RCC 7860 (cell line): ENCODE results near the gene SHE.

Source experiments
- DNase-seq: peaks from one replicate; pipeline ENCODE4 v3.0.0-alpha.2; 2015; ENCODE audit warnings: low spot score
- FAIRE-seq: peaks from 2 replicates; lab custom pipeline; 2012; peaks lifted over from hg19 to GRCh38; lab: Jason Lieb, UNC

SHE gene

DNA sequence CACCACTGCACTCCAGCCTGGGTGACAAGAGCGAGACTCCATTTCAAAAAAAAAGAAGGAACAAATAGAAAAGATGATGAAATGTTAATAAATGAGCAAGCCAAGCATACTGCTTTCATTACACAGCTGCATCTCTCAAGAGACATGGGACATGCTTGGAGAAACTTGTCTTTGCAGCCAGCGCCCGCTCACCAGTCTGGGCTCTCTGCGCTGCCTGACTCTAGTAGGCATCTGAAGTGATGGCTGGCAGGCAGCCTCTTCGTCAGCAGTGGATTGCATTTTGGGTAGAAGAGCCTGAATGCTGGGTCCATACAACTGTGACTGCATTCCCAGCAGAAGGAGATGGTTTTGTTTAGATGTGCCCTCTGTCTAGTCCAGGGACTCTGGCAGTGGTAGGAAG is 49.1 kb downstream of the SHE start:
- DNase-seq: no peak
- no peak for FAIRE-seq

DNA sequence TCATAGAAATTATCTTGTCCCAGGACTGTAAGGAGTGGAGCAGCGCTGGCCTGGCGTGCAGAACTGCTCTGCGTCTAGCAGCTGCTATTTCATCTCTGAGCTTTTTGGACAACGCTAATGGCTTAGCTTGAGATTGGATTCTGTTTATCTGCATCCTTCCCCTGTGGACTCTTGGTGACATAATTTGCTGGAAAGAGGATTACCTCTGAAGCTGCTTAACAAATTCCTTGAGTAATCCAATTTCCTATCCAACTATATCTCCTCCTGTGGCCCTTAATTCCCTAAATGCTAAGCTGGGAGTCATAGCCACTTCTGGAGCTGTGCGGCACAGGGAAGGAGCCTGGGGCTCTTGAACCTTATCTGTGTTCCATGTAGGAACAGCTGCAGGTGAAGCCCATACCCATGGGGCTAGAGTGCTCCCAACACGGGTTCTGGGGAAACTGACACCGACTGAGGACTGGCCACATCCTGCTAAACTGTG is 53.8 kb downstream of the SHE start:
- DNase-seq (no peak), FAIRE-seq (no peak)

DNA sequence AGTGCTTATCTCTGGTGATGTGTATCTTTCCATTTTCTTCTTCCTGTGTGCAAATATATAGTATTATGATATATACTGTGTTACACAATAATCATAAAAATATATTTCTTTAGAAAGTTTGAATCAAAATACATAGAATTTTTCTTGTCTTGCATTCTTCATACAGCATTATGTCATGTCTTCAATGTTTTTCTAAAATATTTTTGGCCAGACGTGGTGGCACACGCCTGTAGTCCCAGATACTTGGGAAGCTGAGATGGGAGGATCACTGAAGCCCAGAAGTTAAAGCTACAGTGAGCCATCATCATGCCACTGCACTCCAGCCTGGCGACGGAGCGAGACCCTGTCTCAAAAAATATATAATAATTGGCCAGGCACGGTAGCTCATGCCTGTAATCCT is 55.4 kb downstream of the SHE start:
- no peak for FAIRE-seq

DNA sequence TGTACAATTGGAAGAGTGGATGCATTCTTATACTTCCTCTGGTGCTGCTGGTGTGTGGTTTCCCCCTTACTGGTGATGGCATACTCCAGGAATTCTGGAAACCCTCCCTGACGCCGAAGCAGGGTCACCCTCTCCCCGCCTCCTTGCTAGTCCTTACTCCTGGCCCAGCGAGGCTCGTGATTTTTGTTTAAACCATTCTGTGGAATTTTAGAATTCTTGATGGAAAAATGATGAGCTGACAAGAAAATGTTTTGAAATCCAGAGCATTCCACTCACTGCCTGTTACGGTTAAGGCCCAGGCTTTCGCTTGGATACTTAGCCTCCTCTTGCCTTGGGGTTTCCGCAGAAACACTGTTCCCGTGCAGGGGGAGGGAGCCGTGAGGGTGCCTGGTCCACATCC is 55.9 kb downstream of the SHE start:
- FAIRE-seq: peak; percentile 78

More for the DNA sequence above, 55.4 kb downstream of the SHE start:
- no peak for DNase-seq

GRCh38 chr1:154445040-154445472 is 57.2 kb downstream of the SHE start:
- peak; percentile 92 for FAIRE-seq

More for the DNA sequence above, 55.9 kb downstream of the SHE start:
- DNase-seq: peak; percentile 69

DNA sequence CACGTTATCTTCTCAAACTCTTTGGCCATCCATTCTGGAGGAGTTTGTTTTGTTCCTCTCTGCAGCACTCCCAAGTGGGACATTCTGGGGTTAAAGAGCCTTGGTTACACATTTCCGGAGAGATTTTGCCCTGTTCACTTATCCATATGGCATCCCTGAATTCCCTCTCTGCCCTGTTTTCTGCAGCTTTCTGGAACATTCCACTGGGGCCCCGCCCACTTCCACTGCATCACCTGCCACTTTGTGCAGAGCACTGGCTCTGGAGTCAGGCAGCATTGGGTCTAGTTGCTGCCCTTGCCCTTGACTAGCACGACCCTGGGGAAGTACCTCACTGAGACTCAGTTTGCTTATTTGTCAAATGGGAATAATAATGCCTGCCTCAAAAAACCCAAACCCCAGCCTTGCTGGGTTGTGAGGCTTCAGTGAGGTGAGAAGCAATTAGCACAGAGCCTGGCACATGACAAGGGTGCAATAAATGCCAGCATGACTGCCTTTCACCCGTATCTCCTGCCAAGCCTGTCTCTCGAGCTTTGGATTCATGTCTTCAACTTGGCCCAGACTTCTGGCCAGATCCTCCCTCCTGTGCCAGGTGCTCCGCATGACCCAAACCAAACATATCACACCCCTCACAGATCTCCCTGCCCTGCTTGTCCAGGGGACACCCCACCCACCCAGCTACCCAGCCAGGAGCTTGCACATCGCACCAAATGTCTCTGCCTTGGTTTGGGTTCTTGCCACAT is 58.8 kb downstream of the SHE start:
- no peak for FAIRE-seq
- no peak for DNase-seq

More at GRCh38 chr1:154445040-154445472, 57.2 kb downstream of the SHE start:
- peak; percentile 93 for DNase-seq

DNA sequence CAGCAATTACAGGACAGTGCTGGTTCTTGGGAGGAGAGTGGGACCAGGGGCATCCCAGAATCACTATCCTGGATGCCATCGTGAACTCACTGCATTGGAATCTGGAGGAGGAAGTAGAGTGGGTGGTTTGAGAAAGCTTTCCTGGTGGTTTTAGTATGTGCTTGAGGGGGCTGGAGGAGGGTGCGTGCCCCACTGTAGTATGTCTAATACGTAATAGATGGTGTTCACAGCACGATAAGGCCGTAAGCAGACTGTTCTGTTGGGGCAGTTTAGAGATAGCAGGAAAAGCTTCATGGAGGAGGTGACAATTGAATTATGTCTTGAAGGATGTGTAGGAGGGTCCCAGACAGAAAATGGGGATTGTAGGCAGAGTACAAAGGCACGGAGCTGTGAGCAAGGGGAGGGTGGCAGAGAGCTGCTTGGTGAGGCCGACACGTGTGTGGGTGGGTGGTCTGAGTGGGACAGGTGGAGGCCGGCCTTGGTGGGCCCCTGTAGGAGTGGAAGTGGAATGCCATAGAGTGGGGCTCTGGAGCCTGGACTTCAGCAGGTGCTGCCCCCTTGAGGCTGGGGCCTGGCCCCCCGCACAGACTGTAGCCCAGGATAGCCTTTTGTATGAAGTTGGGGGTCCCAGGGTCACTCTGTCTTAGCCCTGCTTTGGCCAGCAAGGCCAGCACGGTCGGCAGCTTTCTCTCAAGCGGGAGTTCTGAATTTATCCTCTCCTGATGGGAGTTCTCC is 60.0 kb downstream of the SHE start:
- FAIRE-seq: peak; percentile 71
- peak; percentile 75 for DNase-seq

DNA sequence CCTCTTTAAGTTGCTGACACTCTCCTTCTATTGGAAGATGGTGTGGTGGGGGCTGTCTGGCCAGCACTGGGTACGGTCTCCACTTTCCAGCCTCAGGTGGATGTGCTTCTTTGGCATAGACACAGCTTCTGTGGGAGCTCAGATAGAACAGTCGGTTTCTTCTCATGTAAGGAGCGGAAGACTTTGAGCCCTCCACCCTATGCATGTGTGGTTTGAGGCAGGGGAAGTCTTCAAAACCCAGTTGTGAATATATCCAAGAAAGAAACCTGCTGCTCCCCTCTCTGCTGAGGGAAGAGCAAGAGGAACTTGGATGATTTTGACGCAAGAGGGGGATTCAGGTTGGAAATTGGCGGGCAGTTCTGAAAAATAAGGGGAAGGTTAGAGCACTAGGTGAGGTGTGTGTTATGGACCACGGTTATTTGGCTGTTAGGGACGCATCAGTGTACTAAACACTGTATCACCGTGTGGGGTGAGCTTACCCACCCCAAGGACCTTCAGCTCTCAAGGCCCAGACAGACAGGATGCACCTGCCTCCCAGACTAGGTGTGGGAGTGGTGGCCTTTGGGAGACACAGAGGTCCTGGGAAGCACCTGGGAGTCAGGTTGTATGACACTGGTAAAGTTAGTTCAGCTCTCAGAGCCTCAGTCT is 60.8 kb downstream of the SHE start:
- FAIRE-seq: no peak

GRCh38 chr1:154440036-154440804 is 62.0 kb downstream of the SHE start:
- no peak for FAIRE-seq

More for the DNA sequence above, 60.8 kb downstream of the SHE start:
- DNase-seq: no peak

GRCh38 chr1:154436433-154436832 is 65.8 kb downstream of the SHE start:
- no peak for DNase-seq
- no peak for FAIRE-seq

More at GRCh38 chr1:154440036-154440804, 62.0 kb downstream of the SHE start:
- DNase-seq: no peak

- no peak for FAIRE-seq
- no peak for DNase-seq
Observed at GRCh38 chr1:154435599-154436200, 66.5 kb downstream of the SHE start.

GRCh38 chr1:154434346-154435085 is 67.7 kb downstream of the SHE start:
- DNase-seq: no peak
- FAIRE-seq: no peak

- DNase-seq (no peak), FAIRE-seq (no peak)
Observed at GRCh38 chr1:154433161-154433764, 68.9 kb downstream of the SHE start.

DNA sequence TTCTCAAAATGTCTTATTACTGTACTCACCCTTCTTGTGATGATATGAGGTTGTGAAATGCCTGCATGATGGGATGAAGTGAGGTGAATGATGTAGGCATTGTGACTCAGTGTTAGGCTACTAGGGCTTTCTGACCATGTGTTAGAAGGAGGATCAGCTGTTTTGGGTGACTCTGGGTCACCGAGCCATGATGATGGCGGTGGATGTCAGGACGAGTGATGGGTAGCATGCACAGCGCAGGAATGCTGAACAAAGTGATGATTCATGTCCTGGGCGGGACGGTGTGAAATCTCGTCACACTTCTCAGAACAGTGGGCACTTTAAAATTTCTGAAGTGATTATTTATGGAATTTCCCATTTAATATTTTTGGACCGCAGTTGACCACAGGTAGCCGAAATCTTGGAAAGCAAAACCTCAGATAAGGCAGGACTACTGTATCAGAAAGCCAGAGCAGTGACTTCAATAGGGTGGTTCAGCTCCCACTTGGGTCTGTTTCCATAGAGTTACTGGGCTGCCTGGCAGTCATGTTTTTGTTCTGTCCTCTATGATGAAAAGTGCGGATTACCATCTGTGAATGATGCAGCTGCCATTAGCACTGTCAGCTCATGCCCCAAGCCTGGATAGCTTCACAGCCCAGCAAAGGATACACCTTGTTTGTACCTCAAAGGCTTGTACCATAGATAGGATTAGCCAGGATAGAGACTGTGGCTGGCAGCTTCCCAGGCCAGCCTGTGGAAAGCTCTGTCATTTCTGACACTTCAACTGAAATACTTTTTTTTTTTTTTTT is 70.4 kb downstream of the SHE start:
- peak; percentile 99 for DNase-seq
- FAIRE-seq: peak; percentile 99

- DNase-seq: no peak
- no peak for FAIRE-seq
Observed at GRCh38 chr1:154430903-154431302, 71.3 kb downstream of the SHE start.

DNA sequence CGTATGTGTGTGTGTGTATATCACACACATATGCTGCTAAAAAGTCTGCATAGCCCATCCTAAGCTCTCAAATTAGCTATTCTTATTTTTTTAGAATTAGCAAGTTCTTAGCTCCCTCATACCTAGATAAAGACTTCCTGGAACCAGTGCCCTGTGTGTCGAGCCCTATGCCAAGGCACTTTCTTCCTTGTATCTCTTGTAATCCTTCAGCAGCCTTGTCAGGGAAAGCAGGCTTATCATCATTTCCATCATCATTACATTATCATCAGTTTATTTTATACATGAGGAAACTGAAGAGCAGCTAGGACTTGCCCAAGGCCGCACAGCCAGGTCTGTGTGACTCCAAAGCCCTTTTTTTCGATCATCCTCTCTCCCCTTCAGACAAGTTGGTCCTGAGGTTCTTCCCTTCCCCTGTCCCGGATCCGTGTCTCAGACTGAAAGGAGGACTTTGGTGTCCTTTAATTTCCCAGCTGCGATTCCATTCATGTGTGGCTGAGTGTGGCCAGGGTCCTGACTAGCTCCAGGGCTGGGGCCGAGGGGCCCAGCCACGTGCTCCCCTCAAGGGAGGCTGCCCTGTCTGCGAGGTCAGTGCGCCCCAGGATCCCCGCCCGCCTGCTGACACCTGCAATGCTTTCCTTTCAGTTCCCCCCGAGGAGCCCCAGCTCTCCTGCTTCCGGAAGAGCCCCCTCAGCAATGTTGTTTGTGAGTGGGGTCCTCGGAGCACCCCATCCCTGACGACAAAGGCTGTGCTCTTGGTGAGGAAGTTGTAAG is 72.2 kb downstream of the SHE start:
- DNase-seq (no peak), FAIRE-seq (no peak)
